Coronary artery (tissue), 2 donors: ENCODE measurements around the gene RAPGEF1.

ENCODE experiments used
- DNase-seq: peaks from one replicate; pipeline ENCODE4 v3.0.0-alpha.2; 2017; ENCODE audit warnings: low spot score
- H3K27ac ChIP-seq, 2 donors: fragments of 200-600 bp; sonication (generic); one replicate each; pipeline ENCODE4 v1.5.1; 2016 to 2019
- H3K4me3 ChIP-seq: fragments of 200-600 bp; sonication (generic); 2 replicates; pipeline ENCODE4 v1.5.1; 2016; ENCODE audit warnings: mild to moderate bottlenecking, moderate library complexity
- CTCF ChIP-seq: fragments of 200-600 bp; sonication (generic); IDR thresholded peaks from one replicate; pipeline ENCODE4 v1.5.1; 2019; ENCODE audit warnings: antibody characterized with exemption

Gene RAPGEF1

GRCh38 chr9:131728961-131729360 lies 10.9 kb downstream of the RAPGEF1 start:
- H3K4me3 ChIP-seq: no peak overlapping the region
- DNase-seq: no peak
- TF ChIP-seq CTCF: no peak
- peak overlapping the region in 1 of 2 donors; percentile 74 for H3K27ac ChIP-seq

GRCh38 chr9:131728546-131728910 lies 11.3 kb downstream of the RAPGEF1 start:
- no peak for TF ChIP-seq CTCF
- DNase-seq: no peak
- Histone ChIP-seq H3K27ac (peak overlapping the region in 1 of 2 donors; percentile 74), H3K4me3 (no peak overlapping the region)

- TF ChIP-seq CTCF: no peak
- Histone ChIP-seq H3K4me3 (no peak overlapping the region), H3K27ac (peak overlapping the region in 1 of 2 donors; percentile 44)
- no peak for DNase-seq
Observed at GRCh38 chr9:131727795-131728545, 11.9 kb downstream of the RAPGEF1 start.

GRCh38 chr9:131727184-131727759 lies 12.6 kb downstream of the RAPGEF1 start:
- Histone ChIP-seq H3K27ac (no peak overlapping the region), H3K4me3 (no peak overlapping the region)
- no peak for TF ChIP-seq CTCF
- no peak for DNase-seq

- Histone ChIP-seq H3K27ac (no peak overlapping the region), H3K4me3 (no peak overlapping the region)
- DNase-seq: no peak
- no peak for TF ChIP-seq CTCF
Observed at GRCh38 chr9:131724683-131725082, 15.2 kb downstream of the RAPGEF1 start.

- DNase-seq: no peak
- H3K27ac ChIP-seq: no peak overlapping the region
Observed at GRCh38 chr9:131723632-131724031, 16.2 kb downstream of the RAPGEF1 start.

More at GRCh38 chr9:131723632-131724031, 16.2 kb downstream of the RAPGEF1 start:
- TF ChIP-seq CTCF: no peak
- no peak overlapping the region for H3K4me3 ChIP-seq
